Naive thymus-derived CD8-positive, alpha-beta T cell (primary cell): ENCODE results near the gene KRT8. TPM values are rescaled to one million over a fixed set of nuclear protein-coding genes. Genes with fewer than 3 reads are reported as not detected.

Experiments
- polyA plus RNA-seq, 3 donors: library from polyadenylated mRNA; unstranded; fragments of 300-500 nt; fragmentation: Illumina TruSeq; gene quantifications; one replicate each; pipeline ENCODE4 v1.2.3, GENCODE V29; 2021
- total RNA-seq, 8 experiments: library from RNA in 2 of 8; stranded (reverse) in 2 of 8; gene quantifications; one replicate each; pipeline ENCODE4 v1.2.3 and lab custom pipeline; 2021 to 2026

KRT8 gene
- total and polyA plus RNA-seq, 5 experiments from 2014 or later: 0.52 to 0.66 TPM; not detected in 3

Other genes with a start within 250 kb of the KRT8 start
- gene KRT1, start 224.7 kb downstream of the KRT8 start, total RNA-seq: not detected
- under 1 TPM in 1 of 3 donors, not detected in 2; 0.31 TPM for gene KRT1, start 224.7 kb downstream of the KRT8 start, polyA plus RNA-seq
- gene KRT77, start 201.6 kb downstream of the KRT8 start, total RNA-seq: not detected
- under 1 TPM in 1 of 3 donors, not detected in 2; 0.12 TPM for gene KRT77, start 201.6 kb downstream of the KRT8 start, polyA plus RNA-seq
- gene KRT76, start 127.7 kb downstream of the KRT8 start, total RNA-seq: not detected
- not detected for gene KRT76, start 127.7 kb downstream of the KRT8 start, polyA plus RNA-seq
- gene KRT3, start 109.0 kb downstream of the KRT8 start, total RNA-seq: not detected
- gene KRT3, start 109.0 kb downstream of the KRT8 start, polyA plus RNA-seq: not detected
- gene KRT4, start 91.0 kb downstream of the KRT8 start, total RNA-seq: not detected
- gene KRT4, start 91.0 kb downstream of the KRT8 start, polyA plus RNA-seq: not detected
- not detected for gene KRT79, start 70.8 kb downstream of the KRT8 start, total RNA-seq
- gene KRT79, start 70.8 kb downstream of the KRT8 start, polyA plus RNA-seq: not detected
- not detected for gene KRT78, start 56.1 kb downstream of the KRT8 start, total RNA-seq
- gene KRT78, start 56.1 kb downstream of the KRT8 start, polyA plus RNA-seq: not detected
- 10 to 100 TPM in 1 of 2 experiments, 1 to 10 TPM in 1; 9.7 to 10.6 TPM for gene KRT18, start 44.0 kb upstream of the KRT8 start, total RNA-seq
- 1 to 10 TPM; 3.5 to 9.3 (median 9.0) TPM for gene KRT18, start 44.0 kb upstream of the KRT8 start, polyA plus RNA-seq
- 100 to 1,000 TPM; 752 to 804 TPM for gene EIF4B, start 101.4 kb upstream of the KRT8 start, total RNA-seq
- 100 to 1,000 TPM; 116 to 146 (median 124) TPM for gene EIF4B, start 101.4 kb upstream of the KRT8 start, polyA plus RNA-seq
- gene TNS2, start 145.0 kb upstream of the KRT8 start, total RNA-seq: 1 to 10 TPM; 2.4 to 3.0 TPM
- gene TNS2, start 145.0 kb upstream of the KRT8 start, polyA plus RNA-seq: under 1 TPM in 2 of 3 donors, not detected in 1; 0.13 to 0.19 TPM
- 10 to 100 TPM; 47.8 to 50.0 TPM for gene SPRYD3, start 174.3 kb upstream of the KRT8 start, total RNA-seq
- 10 to 100 TPM; 49.4 to 53.2 (median 51.7) TPM for gene SPRYD3, start 174.3 kb upstream of the KRT8 start, polyA plus RNA-seq
- gene IGFBP6, start 192.6 kb upstream of the KRT8 start, total RNA-seq: under 1 TPM in 1 of 2 experiments, not detected in 1; 0.65 TPM
- gene IGFBP6, start 192.6 kb upstream of the KRT8 start, polyA plus RNA-seq: 10 to 100 TPM in 2 of 3 donors, 1 to 10 TPM in 1; 7.5 to 16.9 (median 16.9) TPM
- gene SOAT2, start 198.4 kb upstream of the KRT8 start, total RNA-seq: under 1 TPM; 0.42 to 0.80 TPM
- gene SOAT2, start 198.4 kb upstream of the KRT8 start, polyA plus RNA-seq: under 1 TPM; 0.67 to 0.77 (median 0.71) TPM